Spleen (tissue), 7 donors: ENCODE data around the gene VRK1.

ENCODE experiments used
- POLR2A ChIP-seq, 3 donors: fragments of 450-650 bp; IDR thresholded peaks; one replicate each; pipeline ENCODE4 v1.5.1; 2017; ENCODE audit warnings: antibody characterized with exemption in 3 of 3, mild to moderate bottlenecking in 1 of 3
- POLR2AphosphoS5 ChIP-seq, 3 donors: sonication (generic); formaldehyde crosslinking; IDR thresholded peaks; one replicate each; pipeline ENCODE4 v1.5.1; 2017; ENCODE audit warnings: antibody characterized with exemption in 3 of 3
- TF ChIP-seq, protein P1 (sequence below), 11 experiments: fragments of 200-600 bp in 7 of 11; fragments of 450-650 bp in 4 of 11; sonication (generic) in 4 of 11; IDR thresholded peaks in 8 of 11; conservative IDR thresholded peaks in 3 of 11; 1 replicate in 7 of 11; 2 replicates in 4 of 11; pipeline versions ENCODE4 v1.4.0 to v1.8.0; 2016 to 2021; ENCODE audit warnings: antibody characterized with exemption in 11 of 11, inconsistent platforms in 4 of 11, mild to moderate bottlenecking in 1 of 11
- donor health status: DM: no; HTN: no; CAD: no; lungs with moderate emphysema.
- donor health status: DM: no; HTN: no; CAD: no.
- donor health status: DM: no; HTN: no; CAD: no.

DNA sequence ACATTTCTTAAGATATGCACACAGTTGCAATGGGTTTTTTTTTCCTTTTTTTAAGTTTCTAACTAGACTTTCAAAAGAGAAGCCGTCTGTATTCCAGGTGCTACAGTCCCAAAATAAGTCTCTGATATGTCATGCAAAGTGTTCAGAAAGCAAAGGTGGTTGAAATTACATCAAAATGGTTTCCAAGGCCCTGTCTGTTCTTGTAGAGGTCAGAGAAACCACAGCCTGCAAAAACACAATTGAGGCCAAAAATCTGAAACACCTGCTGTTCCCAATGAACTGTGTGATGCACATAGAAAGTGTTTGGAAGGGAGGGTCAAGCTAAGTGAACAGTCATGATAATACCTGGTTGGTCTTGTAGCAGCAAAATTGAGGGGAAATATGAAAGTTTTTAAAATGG is 91.0 kb downstream of the VRK1 start:
- TF ChIP-seq, protein P1, sequence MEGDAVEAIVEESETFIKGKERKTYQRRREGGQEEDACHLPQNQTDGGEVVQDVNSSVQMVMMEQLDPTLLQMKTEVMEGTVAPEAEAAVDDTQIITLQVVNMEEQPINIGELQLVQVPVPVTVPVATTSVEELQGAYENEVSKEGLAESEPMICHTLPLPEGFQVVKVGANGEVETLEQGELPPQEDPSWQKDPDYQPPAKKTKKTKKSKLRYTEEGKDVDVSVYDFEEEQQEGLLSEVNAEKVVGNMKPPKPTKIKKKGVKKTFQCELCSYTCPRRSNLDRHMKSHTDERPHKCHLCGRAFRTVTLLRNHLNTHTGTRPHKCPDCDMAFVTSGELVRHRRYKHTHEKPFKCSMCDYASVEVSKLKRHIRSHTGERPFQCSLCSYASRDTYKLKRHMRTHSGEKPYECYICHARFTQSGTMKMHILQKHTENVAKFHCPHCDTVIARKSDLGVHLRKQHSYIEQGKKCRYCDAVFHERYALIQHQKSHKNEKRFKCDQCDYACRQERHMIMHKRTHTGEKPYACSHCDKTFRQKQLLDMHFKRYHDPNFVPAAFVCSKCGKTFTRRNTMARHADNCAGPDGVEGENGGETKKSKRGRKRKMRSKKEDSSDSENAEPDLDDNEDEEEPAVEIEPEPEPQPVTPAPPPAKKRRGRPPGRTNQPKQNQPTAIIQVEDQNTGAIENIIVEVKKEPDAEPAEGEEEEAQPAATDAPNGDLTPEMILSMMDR (IDR thresholded peaks at IDR 0.05 in 8 of 11, conservative IDR thresholded peaks at IDR 0.05 in 3 of 11), result no peak
- TF ChIP-seq POLR2A (IDR thresholded peaks at IDR 0.05) (no peak), POLR2AphosphoS5 (IDR thresholded peaks at IDR 0.05) (no peak)
